H9 (cell line): Measurements from ENCODE around the gene C12orf56. TPM values are rescaled to one million over a fixed set of nuclear protein-coding genes. Genes with fewer than 3 reads are reported as not detected.

ENCODE experiments used
- DNase-seq: peaks from one replicate; pipeline ENCODE4 v3.0.0-alpha.2; 2017
- H2AFZ ChIP-seq: one replicate; pipeline ENCODE4 v1.6.1; 2013; ENCODE audit warnings: mild to moderate bottlenecking, low read length, control low read depth, moderate library complexity
- H2AK5ac ChIP-seq: 2 replicates; pipeline ENCODE4 v1.6.1; 2013; ENCODE audit warnings: low read length, control low read depth, mixed read lengths; ENCODE audit not compliant: insufficient read length
- H2BK120ac ChIP-seq: one replicate; pipeline ENCODE4 v1.6.1; 2013; ENCODE audit warnings: low read depth, mild to moderate bottlenecking, low read length, control low read depth, inconsistent platforms; ENCODE audit not compliant: poor library complexity, severe bottlenecking
- H2BK12ac ChIP-seq: 2 replicates; pipeline ENCODE4 v1.6.1; 2013; ENCODE audit warnings: low read length, control low read depth, mixed read lengths, low read depth; ENCODE audit not compliant: insufficient read length
- H2BK15ac ChIP-seq: 2 replicates; pipeline ENCODE4 v1.6.1; 2013; ENCODE audit warnings: low read depth, low read length, control low read depth
- H2BK20ac ChIP-seq: one replicate; pipeline ENCODE4 v1.6.1; 2013; ENCODE audit warnings: low read depth, mild to moderate bottlenecking, low read length, control low read depth, inconsistent platforms; ENCODE audit not compliant: poor library complexity, severe bottlenecking
- H2BK5ac ChIP-seq: 2 replicates; pipeline ENCODE4 v1.6.1; 2013; ENCODE audit warnings: low read length, control low read depth, mixed read lengths; ENCODE audit not compliant: insufficient read length
- H3K14ac ChIP-seq: 2 replicates; pipeline ENCODE4 v1.6.1; 2013; ENCODE audit warnings: low read length, control low read depth; ENCODE audit not compliant: insufficient read depth
- H3K18ac ChIP-seq: 2 replicates; pipeline ENCODE4 v1.6.1; 2013; ENCODE audit warnings: low read depth, mild to moderate bottlenecking, mixed read lengths, low read length, control low read depth; ENCODE audit not compliant: insufficient read length
- H3K23ac ChIP-seq: 2 replicates; pipeline ENCODE4 v1.6.1; 2013; ENCODE audit warnings: low read length, control low read depth, mixed read lengths, low read depth; ENCODE audit not compliant: insufficient read length
- H3K23me2 ChIP-seq: 2 replicates; pipeline ENCODE4 v1.6.1; 2013; ENCODE audit warnings: low read depth, mild to moderate bottlenecking, mixed read lengths, low read length, control low read depth; ENCODE audit not compliant: insufficient read length, poor library complexity, severe bottlenecking
- H3K27ac ChIP-seq: 2 replicates; pipeline ENCODE4 v1.5.1; 2013; ENCODE audit warnings: low read length, control low read depth, mixed read lengths, low read depth; ENCODE audit not compliant: insufficient read length
- H3K27me3 ChIP-seq: 2 replicates; pipeline ENCODE4 v1.6.1; 2013; ENCODE audit warnings: low read length, control low read depth, inconsistent platforms; ENCODE audit not compliant: insufficient read depth
- H3K4ac ChIP-seq: 2 replicates; pipeline ENCODE4 v1.6.1; 2013; ENCODE audit warnings: low read depth, mild to moderate bottlenecking, control low read depth, inconsistent platforms, low read length, moderate library complexity
- H3K4me1 ChIP-seq: 2 replicates; pipeline ENCODE4 v1.6.1; 2013; ENCODE audit warnings: low read length, control low read depth, inconsistent platforms; ENCODE audit not compliant: insufficient read depth
- H3K4me2 ChIP-seq: 2 replicates; pipeline ENCODE4 v1.6.1; 2013; ENCODE audit warnings: low read length, control low read depth, mixed read lengths; ENCODE audit not compliant: insufficient read length, insufficient read depth
- H3K56ac ChIP-seq: 2 replicates; pipeline ENCODE4 v1.6.1; 2013; ENCODE audit warnings: low read depth, mild to moderate bottlenecking, mixed read lengths, low read length, control low read depth; ENCODE audit not compliant: insufficient read length
- H3K79me1 ChIP-seq: 2 replicates; pipeline ENCODE4 v1.6.1; 2013; ENCODE audit warnings: low read depth, mild to moderate bottlenecking, moderate library complexity, low read length, control low read depth, inconsistent platforms; ENCODE audit not compliant: insufficient read depth, poor library complexity, severe bottlenecking
- H3K79me2 ChIP-seq: 2 replicates; pipeline ENCODE4 v1.6.1; 2013; ENCODE audit warnings: low read length, control low read depth, inconsistent platforms; ENCODE audit not compliant: insufficient read depth
- H3K9ac ChIP-seq: 2 replicates; pipeline ENCODE4 v1.6.1; 2013; ENCODE audit warnings: low read length, control low read depth, mixed read lengths; ENCODE audit not compliant: insufficient read length; ENCODE audit errors: extremely low read depth
- H3K9me3 ChIP-seq: one replicate; pipeline ENCODE4 v1.6.1; 2013; ENCODE audit warnings: low read depth, low read length, inconsistent platforms; ENCODE audit not compliant: control insufficient read depth
- H3T11ph ChIP-seq: one replicate; pipeline ENCODE4 v1.6.1; 2013; ENCODE audit warnings: mild to moderate bottlenecking, low read length, control low read depth, inconsistent platforms
- H4K20me1 ChIP-seq: one replicate; pipeline ENCODE4 v1.6.1; 2013; ENCODE audit not compliant: control insufficient read depth, insufficient read length, insufficient read depth
- H4K5ac ChIP-seq: 2 replicates; pipeline ENCODE4 v1.6.1; 2013; ENCODE audit warnings: low read depth, mild to moderate bottlenecking, mixed read lengths, low read length, control low read depth; ENCODE audit not compliant: insufficient read length
- H4K8ac ChIP-seq: replicated peaks from 2 replicates; pipeline ENCODE4 v1.6.1; 2013; ENCODE audit warnings: low read length, control low read depth, mixed read lengths, low read depth; ENCODE audit not compliant: insufficient read length
- H4K91ac ChIP-seq: 2 replicates; pipeline ENCODE4 v1.6.1; 2013; ENCODE audit warnings: low read depth, mild to moderate bottlenecking, moderate library complexity, mixed read lengths, low read length, control low read depth; ENCODE audit not compliant: insufficient read length
- H3K27ac Mint-ChIP-seq, 3 experiments: 2 replicates in 2 of 3; 3 replicates in 1 of 3; pipeline ENCODE4 v1.8.0; 2020 to 2021; ENCODE audit warnings: mixed read lengths in 3 of 3, mild to moderate bottlenecking in 1 of 3, moderate library complexity in 1 of 3
- H3K27me3 Mint-ChIP-seq: 2 replicates; pipeline ENCODE4 v1.8.0; 2021; ENCODE audit warnings: low read depth, mild to moderate bottlenecking, moderate library complexity, mixed read lengths
- H3K36me3 Mint-ChIP-seq, 3 experiments: 2 replicates in 2 of 3; 3 replicates in 1 of 3; pipeline ENCODE4 v1.8.0; 2020 to 2021; ENCODE audit warnings: low read depth in 3 of 3, mixed read lengths in 3 of 3; ENCODE audit not compliant: insufficient read depth in 1 of 3
- H3K4me1 Mint-ChIP-seq, 2 experiments: 2 replicates each; pipeline ENCODE4 v1.8.0; 2020; ENCODE audit warnings: mixed read lengths in 2 of 2
- H3K4me3 Mint-ChIP-seq, 2 experiments: 2 replicates in 1 of 2; 3 replicates in 1 of 2; pipeline ENCODE4 v1.8.0; 2020 to 2021; ENCODE audit warnings: mild to moderate bottlenecking in 2 of 2, mixed read lengths in 2 of 2, moderate library complexity in 1 of 2
- H3K9me3 Mint-ChIP-seq, 2 experiments: 2 replicates in 1 of 2; 3 replicates in 1 of 2; pipeline ENCODE4 v1.8.0; 2020; ENCODE audit warnings: mild to moderate bottlenecking in 2 of 2, mixed read lengths in 2 of 2, moderate library complexity in 1 of 2
- WGBS: extraction: QIAGEN DNeasy Blood & Tissue Kit; methylation state at CpG from one replicate; pipeline ENCODE4 v1.1.7; 2013; ENCODE audit warnings: missing lambda C conversion rate, low lambda C conversion rate, mixed read lengths; ENCODE audit not compliant: insufficient read length; ENCODE audit errors: extremely low coverage; 5-methylcytosine and 5-hydroxymethylcytosine counted together
- total RNA-seq: library from RNA; stranded (reverse); gene quantifications from 2 replicates; pipeline ENCODE4 v1.2.1, GENCODE V29; 2021
- TF ChIP-seq, protein P1 (sequence below): fragments of 200-600 bp; sonication (generic); conservative IDR thresholded peaks from 3 replicates; pipeline ENCODE4 v1.8.0; 2021; ENCODE audit warnings: antibody characterized with exemption, mild to moderate bottlenecking

C12orf56 gene
- total RNA-seq, 1 experiment from 2014 or later, result 2.2 TPM

DNA sequence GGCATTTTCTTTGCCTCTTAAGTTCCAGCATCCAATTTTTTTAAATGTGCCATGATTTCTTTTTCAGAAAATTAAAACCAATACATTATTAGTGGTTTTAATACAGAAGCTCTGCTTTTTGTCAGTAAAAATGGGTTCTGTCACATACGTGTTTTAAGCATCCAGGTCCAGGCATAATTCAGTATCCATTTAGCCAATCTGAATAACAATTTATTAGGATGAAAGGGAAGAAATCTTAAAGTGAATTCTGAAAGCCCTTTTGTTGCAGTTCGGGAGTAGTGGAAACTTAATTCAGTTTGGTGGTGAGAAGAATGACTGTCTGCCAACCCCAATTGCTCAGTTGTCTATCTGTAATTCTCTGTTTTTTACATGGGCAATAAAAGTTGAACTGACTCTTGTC lies 20.9 kb upstream of the C12orf56 start:
- Histone ChIP-seq H2BK20ac (no peak overlapping the region), H3K23ac (no peak overlapping the region), H3K9me3 (no peaks in the 10 kb centered on the region), H3K27ac (no peak overlapping the region), H3K14ac (no peak overlapping the region), H3K4ac (no peak overlapping the region), H3K79me2 (peaks cover 15% of the 10 kb centered on the region; the same call in 1 of the 2 replicates), H4K5ac (no peak overlapping the region), H2BK120ac (no peak overlapping the region), H4K8ac (no peak overlapping the region), H3T11ph (no peak overlapping the region), H3K56ac (no peak overlapping the region), H2BK15ac (no peak overlapping the region), H2AK5ac (no peak overlapping the region), H3K4me2 (no peak overlapping the region), H3K18ac (no peak overlapping the region), H3K79me1 (peaks cover 4% of the 10 kb centered on the region), H3K9ac (no peak overlapping the region), H2BK5ac (no peak overlapping the region), H4K91ac (no peak overlapping the region), H3K23me2 (no peaks in the 10 kb centered on the region), H3K27me3 (no peaks in the 10 kb centered on the region), H3K4me1 (no peaks in the 10 kb centered on the region), H2BK12ac (no peak overlapping the region), H4K20me1 (no peaks in the 10 kb centered on the region), H2AFZ (no peak overlapping the region)
- no CpG with 5 or more reads among the region's 2 CpGs for WGBS
- DNase-seq, result no peak
- Mint-ChIP-seq H3K4me1 (peaks cover 4 to 13% of the 10 kb centered on the region in 2 experiments), H3K9me3 (no peaks in the 10 kb centered on the region), H3K27me3 (no peaks in the 10 kb centered on the region), H3K36me3 (peaks cover 34 to 61% (median 59%) of the 10 kb centered on the region in 3 experiments; a peak in 6 of 7 replicates), H3K4me3 (no peak overlapping the region), H3K27ac (no peak overlapping the region)
- TF ChIP-seq, protein P1, sequence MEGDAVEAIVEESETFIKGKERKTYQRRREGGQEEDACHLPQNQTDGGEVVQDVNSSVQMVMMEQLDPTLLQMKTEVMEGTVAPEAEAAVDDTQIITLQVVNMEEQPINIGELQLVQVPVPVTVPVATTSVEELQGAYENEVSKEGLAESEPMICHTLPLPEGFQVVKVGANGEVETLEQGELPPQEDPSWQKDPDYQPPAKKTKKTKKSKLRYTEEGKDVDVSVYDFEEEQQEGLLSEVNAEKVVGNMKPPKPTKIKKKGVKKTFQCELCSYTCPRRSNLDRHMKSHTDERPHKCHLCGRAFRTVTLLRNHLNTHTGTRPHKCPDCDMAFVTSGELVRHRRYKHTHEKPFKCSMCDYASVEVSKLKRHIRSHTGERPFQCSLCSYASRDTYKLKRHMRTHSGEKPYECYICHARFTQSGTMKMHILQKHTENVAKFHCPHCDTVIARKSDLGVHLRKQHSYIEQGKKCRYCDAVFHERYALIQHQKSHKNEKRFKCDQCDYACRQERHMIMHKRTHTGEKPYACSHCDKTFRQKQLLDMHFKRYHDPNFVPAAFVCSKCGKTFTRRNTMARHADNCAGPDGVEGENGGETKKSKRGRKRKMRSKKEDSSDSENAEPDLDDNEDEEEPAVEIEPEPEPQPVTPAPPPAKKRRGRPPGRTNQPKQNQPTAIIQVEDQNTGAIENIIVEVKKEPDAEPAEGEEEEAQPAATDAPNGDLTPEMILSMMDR, result no peak
